HepG2 (cell line): ENCODE results near the gene SSC5D. TPM values are rescaled to one million over a fixed set of nuclear protein-coding genes. Genes with fewer than 3 reads are reported as not detected.

Experiments
- ARNT ChIP-seq: fragments of 450-650 bp; IDR thresholded peaks from 2 replicates; pipeline ENCODE4 v1.6.1; 2017
- EED ChIP-seq: sonication (generic); formaldehyde crosslinking; IDR thresholded peaks from 2 replicates; pipeline ENCODE4 v1.5.0; 2020; ENCODE audit warnings: mild to moderate bottlenecking, missing genetic modification reagents
- KLF16 ChIP-seq, 2 experiments: sonication (generic) in 1 of 2; formaldehyde crosslinking in 1 of 2; IDR thresholded peaks; 2 replicates each; pipeline versions ENCODE4 v1.6.1 to v1.8.0; 2016 to 2023; ENCODE audit warnings: missing genetic modification reagents in 2 of 2, missing compliant biosample characterization in 1 of 2
- MAF1 ChIP-seq: sonication (generic); formaldehyde crosslinking; IDR thresholded peaks from 2 replicates; pipeline ENCODE4 v1.5.0; 2020; ENCODE audit warnings: missing genetic modification reagents, borderline replicate concordance
- MED1 ChIP-seq: sonication (generic); formaldehyde crosslinking; IDR thresholded peaks from 2 replicates; pipeline ENCODE4 v1.4.0; 2020; ENCODE audit warnings: missing genetic modification reagents
- MTF1 ChIP-seq: sonication (generic); formaldehyde crosslinking; IDR thresholded peaks from 2 replicates; pipeline ENCODE4 v1.5.0; 2020; ENCODE audit warnings: missing genetic modification reagents
- MXI1 ChIP-seq: IDR thresholded peaks from 3 replicates; pipeline ENCODE4 v1.6.1; 2012; ENCODE audit warnings: low read depth, low read length, inconsistent platforms, borderline replicate concordance
- NR2F1 ChIP-seq, 2 experiments: fragments of 450-650 bp in 1 of 2; formaldehyde crosslinking in 1 of 2; IDR thresholded peaks; 2 replicates each; pipeline versions ENCODE4 v1.5.0 to v1.6.1; 2016 to 2020; ENCODE audit warnings: mild to moderate bottlenecking in 1 of 2, missing compliant biosample characterization in 1 of 2, missing genetic modification reagents in 1 of 2, moderate library complexity in 1 of 2
- POLR2AphosphoS5 ChIP-seq: IDR thresholded peaks from 2 replicates; pipeline ENCODE4 v1.6.1; 2012; ENCODE audit warnings: low read depth, low read length
- SRSF1 ChIP-seq: fragments of 200-400 bp; formaldehyde crosslinking; optimal IDR thresholded peaks from 2 replicates; pipeline ENCODE3; 2017; ENCODE audit warnings: mild to moderate bottlenecking, low read depth, low read length, moderate library complexity
- ZC3H13 ChIP-seq: sonication (generic); formaldehyde crosslinking; IDR thresholded peaks from 2 replicates; pipeline ENCODE4 v1.8.1; 2023; ENCODE audit warnings: mild to moderate bottlenecking, missing genetic modification reagents, moderate library complexity
- ZFP36L1 ChIP-seq: sonication (generic); formaldehyde crosslinking; IDR thresholded peaks from 2 replicates; pipeline ENCODE4 v1.8.0; 2022; ENCODE audit warnings: mild to moderate bottlenecking, missing genetic modification reagents, moderate library complexity
- ZNF224 ChIP-seq: sonication (generic); formaldehyde crosslinking; IDR thresholded peaks from 2 replicates; pipeline ENCODE4 v1.5.0; 2020; ENCODE audit warnings: mild to moderate bottlenecking, missing genetic modification reagents
- ZNF260 ChIP-seq: sonication (generic); formaldehyde crosslinking; IDR thresholded peaks from 2 replicates; pipeline ENCODE4 v1.4.0; 2020; ENCODE audit warnings: missing genetic modification reagents, low read depth, mild to moderate bottlenecking, borderline replicate concordance
- ZNF296 ChIP-seq: sonication (generic); formaldehyde crosslinking; conservative IDR thresholded peaks from 2 replicates; pipeline ENCODE4 v1.5.0; 2020; ENCODE audit warnings: mild to moderate bottlenecking, missing genetic modification reagents
- ZNF33B ChIP-seq: sonication (generic); formaldehyde crosslinking; IDR thresholded peaks from 2 replicates; pipeline ENCODE4 v1.5.1; 2020; ENCODE audit warnings: mild to moderate bottlenecking, missing genetic modification reagents
- ZNF343 ChIP-seq: sonication (generic); formaldehyde crosslinking; IDR thresholded peaks from 2 replicates; pipeline ENCODE4 v1.4.0; 2020; ENCODE audit warnings: mild to moderate bottlenecking, missing genetic modification reagents
- ZNF644 ChIP-seq: IDR thresholded peaks from 2 replicates; pipeline ENCODE4 v1.6.1; 2016; ENCODE audit warnings: low read depth
- ZNF878 ChIP-seq: sonication (generic); formaldehyde crosslinking; IDR thresholded peaks from 2 replicates; pipeline ENCODE4 v1.8.1; 2023; ENCODE audit warnings: mild to moderate bottlenecking, missing genetic modification reagents, moderate library complexity
- polyA plus RNA-seq, 8 experiments: library from polyadenylated mRNA; depleted of rRNA in 3 of 8; stranded (reverse) in 7 of 8; unstranded in 1 of 8; fragments of >200 nt; fragmentation: Illumina TruSeq in 4 of 8; extraction: Trizol in 4 of 8; gene quantifications; 2 replicates each; pipeline versions ENCODE4 v1.2.1 to v1.2.3, GENCODE V29; 2011 to 2016; ENCODE audit warnings: low read depth in 4 of 8, missing spikeins in 1 of 8, mixed read lengths in 1 of 8; ENCODE audit not compliant: insufficient read depth in 1 of 8
- total RNA-seq, 5 experiments: library from RNA; depleted of rRNA; stranded (reverse); fragments of >200 nt; fragmentation: Illumina TruSeq; extraction: Trizol; gene quantifications; 2 replicates each; pipeline ENCODE4 v1.2.3, GENCODE V29; 2016; ENCODE audit warnings: low read depth in 1 of 5
- TF ChIP-seq, protein P1 (sequence below): sonication (generic); formaldehyde crosslinking; IDR thresholded peaks from 2 replicates; pipeline ENCODE4 v1.4.0; 2020; ENCODE audit warnings: low read depth, missing genetic modification reagents
- TF ChIP-seq, protein P2 (sequence below): sonication (generic); formaldehyde crosslinking; IDR thresholded peaks from 2 replicates; pipeline ENCODE4 v1.5.0; 2020; ENCODE audit warnings: mild to moderate bottlenecking, missing genetic modification reagents, borderline replicate concordance
- TF ChIP-seq, protein P3 (sequence below): sonication (generic); formaldehyde crosslinking; IDR thresholded peaks from 2 replicates; pipeline ENCODE4 v1.8.0; 2022; ENCODE audit warnings: missing genetic modification reagents, mild to moderate bottlenecking, inconsistent platforms, borderline replicate concordance
- TF ChIP-seq, protein P4 (sequence below): sonication (generic); formaldehyde crosslinking; IDR thresholded peaks from 2 replicates; pipeline ENCODE4 v1.5.0; 2020; ENCODE audit warnings: missing genetic modification reagents, mild to moderate bottlenecking, borderline replicate concordance

SSC5D gene
- total and polyA plus RNA-seq, 2 of the 13 experiments (the other 11 are each of a cell fraction or from before 2014, with no cell fraction given) = not detected

DNA sequence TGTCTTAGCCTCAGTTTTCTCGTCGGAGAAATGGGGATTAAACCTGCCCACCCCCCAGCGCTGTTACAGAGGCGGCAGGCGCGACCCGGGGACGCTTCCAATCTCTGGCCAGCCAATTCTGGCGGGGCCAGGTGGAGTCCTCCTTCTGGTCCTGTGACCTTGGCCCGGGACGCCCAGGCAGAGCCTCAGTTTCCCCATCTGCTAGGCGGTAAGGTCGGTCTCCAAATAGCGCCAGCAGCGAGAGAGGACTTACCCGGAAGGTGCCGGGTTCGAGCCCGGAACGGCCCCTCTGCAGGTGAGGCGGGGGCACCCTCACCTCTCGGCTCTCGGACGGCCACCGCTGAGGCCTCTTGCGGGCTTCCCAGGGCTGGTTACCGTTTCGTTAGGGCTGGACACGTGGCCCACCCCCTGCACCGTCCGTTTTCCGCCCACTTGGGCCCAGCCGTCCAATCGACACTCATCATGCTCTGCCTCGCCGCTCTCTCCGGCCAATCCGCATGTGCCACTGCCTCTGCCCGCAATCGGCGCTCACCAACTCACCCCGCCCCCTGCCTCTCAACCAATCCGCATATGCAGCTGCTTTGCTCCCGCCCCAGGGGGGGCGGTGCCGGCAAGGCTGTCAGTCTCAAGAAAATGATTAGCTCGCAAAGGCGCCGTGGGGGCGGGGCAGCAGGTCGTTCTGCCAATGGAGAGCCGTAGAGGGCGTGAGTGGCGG, 26.8 kb upstream of the SSC5D start, which contains the start of gene ISOC2 (continued):
- TF ChIP-seq ZNF260 (no peak), EED (CRISPR knock-in tag) (peak; percentile 77; the same call in 1 of the 2 replicates), KLF16 (CRISPR knock-in tag; IDR thresholded peaks at IDR 0.05) (peak in 1 of 2 experiments; percentile 62; a peak in 1 of 4 replicates), ZNF33B (CRISPR knock-in tag) (no peak), ZNF224 (CRISPR knock-in tag) (no peak), ZNF644 (CRISPR knock-in tag) (no peak), ZNF343 (CRISPR knock-in tag) (no peak), ZC3H13 (peak; percentile 63), POLR2AphosphoS5 (peak; percentile 76), MAF1 (CRISPR knock-in tag) (no peak; the same call in 1 of the 2 replicates), MTF1 (CRISPR knock-in tag) (no peak), MXI1 (peak; percentile 93; the same call in 2 of the 3 replicates), ARNT (no peak), ZNF296 (CRISPR knock-in tag) (no peak), MED1 (peak; percentile 74), ZNF878 (CRISPR knock-in tag) (peak; percentile 29; the same call in 1 of the 2 replicates), SRSF1 (peak; percentile 67), NR2F1 (CRISPR knock-in tag; IDR thresholded peaks at IDR 0.05) (peak in 1 of 2 experiments; percentile 55; a peak in 2 of 4 replicates), ZFP36L1 (CRISPR knock-in tag) (no peak)
- TF ChIP-seq, protein P1, sequence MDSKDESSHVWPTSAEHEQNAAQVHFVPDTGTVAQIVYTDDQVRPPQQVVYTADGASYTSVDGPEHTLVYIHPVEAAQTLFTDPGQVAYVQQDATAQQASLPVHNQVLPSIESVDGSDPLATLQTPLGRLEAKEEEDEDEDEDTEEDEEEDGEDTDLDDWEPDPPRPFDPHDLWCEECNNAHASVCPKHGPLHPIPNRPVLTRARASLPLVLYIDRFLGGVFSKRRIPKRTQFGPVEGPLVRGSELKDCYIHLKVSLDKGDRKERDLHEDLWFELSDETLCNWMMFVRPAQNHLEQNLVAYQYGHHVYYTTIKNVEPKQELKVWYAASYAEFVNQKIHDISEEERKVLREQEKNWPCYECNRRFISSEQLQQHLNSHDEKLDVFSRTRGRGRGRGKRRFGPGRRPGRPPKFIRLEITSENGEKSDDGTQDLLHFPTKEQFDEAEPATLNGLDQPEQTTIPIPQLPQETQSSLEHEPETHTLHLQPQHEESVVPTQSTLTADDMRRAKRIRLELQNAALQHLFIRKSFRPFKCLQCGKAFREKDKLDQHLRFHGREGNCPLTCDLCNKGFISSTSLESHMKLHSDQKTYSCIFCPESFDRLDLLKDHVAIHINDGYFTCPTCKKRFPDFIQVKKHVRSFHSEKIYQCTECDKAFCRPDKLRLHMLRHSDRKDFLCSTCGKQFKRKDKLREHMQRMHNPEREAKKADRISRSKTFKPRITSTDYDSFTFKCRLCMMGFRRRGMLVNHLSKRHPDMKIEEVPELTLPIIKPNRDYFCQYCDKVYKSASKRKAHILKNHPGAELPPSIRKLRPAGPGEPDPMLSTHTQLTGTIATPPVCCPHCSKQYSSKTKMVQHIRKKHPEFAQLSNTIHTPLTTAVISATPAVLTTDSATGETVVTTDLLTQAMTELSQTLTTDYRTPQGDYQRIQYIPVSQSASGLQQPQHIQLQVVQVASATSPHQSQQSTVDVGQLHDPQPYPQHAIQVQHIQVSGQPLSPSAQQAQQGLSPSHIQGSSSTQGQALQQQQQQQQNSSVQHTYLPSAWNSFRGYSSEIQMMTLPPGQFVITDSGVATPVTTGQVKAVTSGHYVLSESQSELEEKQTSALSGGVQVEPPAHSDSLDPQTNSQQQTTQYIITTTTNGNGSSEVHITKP = no peak
- TF ChIP-seq, protein P2, sequence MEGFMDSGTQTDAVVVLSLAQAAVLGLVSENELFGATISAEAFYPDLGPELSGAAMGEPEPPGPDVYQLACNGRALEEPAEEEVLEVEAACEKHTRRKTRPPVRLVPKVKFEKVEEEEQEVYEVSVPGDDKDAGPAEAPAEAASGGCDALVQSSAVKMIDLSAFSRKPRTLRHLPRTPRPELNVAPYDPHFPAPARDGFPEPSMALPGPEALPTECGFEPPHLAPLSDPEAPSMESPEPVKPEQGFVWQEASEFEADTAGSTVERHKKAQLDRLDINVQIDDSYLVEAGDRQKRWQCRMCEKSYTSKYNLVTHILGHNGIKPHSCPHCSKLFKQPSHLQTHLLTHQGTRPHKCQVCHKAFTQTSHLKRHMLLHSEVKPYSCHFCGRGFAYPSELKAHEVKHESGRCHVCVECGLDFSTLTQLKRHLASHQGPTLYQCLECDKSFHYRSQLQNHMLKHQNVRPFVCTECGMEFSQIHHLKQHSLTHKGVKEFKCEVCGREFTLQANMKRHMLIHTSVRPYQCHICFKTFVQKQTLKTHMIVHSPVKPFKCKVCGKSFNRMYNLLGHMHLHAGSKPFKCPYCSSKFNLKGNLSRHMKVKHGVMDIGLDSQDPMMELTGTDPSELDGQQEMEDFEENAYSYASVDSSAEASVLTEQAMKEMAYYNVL (CRISPR knock-in tag) = no peak
- TF ChIP-seq, protein P3, sequence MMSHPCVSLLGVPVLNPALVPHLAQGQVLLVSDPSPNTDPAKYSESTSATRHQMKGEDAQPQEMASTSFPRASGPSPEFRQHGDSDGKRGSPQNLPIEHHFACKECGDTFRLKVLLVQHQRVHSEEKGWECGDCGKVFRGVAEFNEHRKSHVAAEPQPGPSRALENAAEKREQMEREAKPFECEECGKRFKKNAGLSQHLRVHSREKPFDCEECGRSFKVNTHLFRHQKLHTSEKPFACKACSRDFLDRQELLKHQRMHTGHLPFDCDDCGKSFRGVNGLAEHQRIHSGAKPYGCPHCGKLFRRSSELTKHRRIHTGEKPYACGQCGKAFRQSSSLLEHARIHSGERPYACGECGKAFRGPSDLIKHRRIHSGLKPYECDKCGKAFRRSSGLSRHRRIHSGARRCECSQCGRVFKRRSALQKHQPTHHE (CRISPR knock-in tag) = no peak; the same call in 1 of the 2 replicates
- TF ChIP-seq, protein P4, sequence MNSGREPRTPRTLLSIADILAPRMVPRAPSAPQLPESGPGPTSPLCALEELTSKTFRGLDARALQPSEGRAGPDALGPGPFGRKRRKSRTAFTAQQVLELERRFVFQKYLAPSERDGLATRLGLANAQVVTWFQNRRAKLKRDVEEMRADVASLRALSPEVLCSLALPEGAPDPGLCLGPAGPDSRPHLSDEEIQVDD (CRISPR knock-in tag) = no peak
